Measurements from ENCODE around the gene ASB10.

ASB10 gene

GRCh38 chr7:151211155-151211772 is 24.2 kb upstream of the ASB10 start:
- in situ Hi-C loops (cut with HindIII; ENCODE audit: low sequenced_read_pairs): no loop called here

- in situ Hi-C loops (cut with HindIII; ENCODE audit: low sequenced_read_pairs): no loop called here
Measured at GRCh38 chr7:151210087-151210854, 23.2 kb upstream of the ASB10 start, which contains the start of gene H2BK1. Gene H2BK1 (minus strand): TSS chr7:151210488. CDS start chr7:151210318, 170 bp downstream.

GRCh38 chr7:151209588-151209987 is 22.5 kb upstream of the ASB10 start:
- in situ Hi-C loops (cut with HindIII; ENCODE audit: low sequenced_read_pairs): loop anchor here (5.0 kb wide), 1 partner anchor 42 kb away; the partner anchor contains the start of gene GBX1

GRCh38 chr7:151208253-151208862 is 21.3 kb upstream of the ASB10 start:
- in situ Hi-C loops (cut with HindIII; ENCODE audit: low sequenced_read_pairs): loop anchor here (5.0 kb wide), 1 partner anchor 41 kb away; the partner anchor contains the start of gene GBX1

- in situ Hi-C loops (cut with HindIII; ENCODE audit: low sequenced_read_pairs): loop anchor here (5.0 kb wide), 1 partner anchor 41 kb away; the partner anchor contains the start of gene GBX1
Measured at GRCh38 chr7:151207804-151208203, 20.8 kb upstream of the ASB10 start.

GRCh38 chr7:151207315-151207714 is 20.3 kb upstream of the ASB10 start:
- in situ Hi-C loops (cut with HindIII; ENCODE audit: low sequenced_read_pairs): loop anchor here (5.0 kb wide), 1 partner anchor 40 kb away; the partner anchor contains the start of gene GBX1

GRCh38 chr7:151206914-151207313 is 19.9 kb upstream of the ASB10 start:
- in situ Hi-C loops (cut with HindIII; ENCODE audit: low sequenced_read_pairs): loop anchor here (5.0 kb wide), 1 partner anchor 40 kb away; the partner anchor contains the start of gene GBX1

- in situ Hi-C loops (cut with HindIII; ENCODE audit: low sequenced_read_pairs): loop anchor here (5.0 kb wide), 1 partner anchor 38 kb away; the partner anchor contains the start of gene GBX1
Measured at GRCh38 chr7:151205730-151206129, 18.7 kb upstream of the ASB10 start.

- in situ Hi-C loops (cut with HindIII; ENCODE audit: low sequenced_read_pairs): loop anchor here (5.0 kb wide), 1 partner anchor 37 kb away; the partner anchor contains the start of gene GBX1
Measured at GRCh38 chr7:151204383-151205032, 17.5 kb upstream of the ASB10 start.

- in situ Hi-C loops (cut with HindIII; ENCODE audit: low sequenced_read_pairs): no loop called here
Measured at GRCh38 chr7:151202836-151203235, 15.8 kb upstream of the ASB10 start.

- in situ Hi-C loops (cut with HindIII; ENCODE audit: low sequenced_read_pairs): no loop called here
Measured at GRCh38 chr7:151201751-151202150, 14.7 kb upstream of the ASB10 start.

- in situ Hi-C loops (cut with HindIII; ENCODE audit: low sequenced_read_pairs): no loop called here
Measured at GRCh38 chr7:151201344-151201743, 14.3 kb upstream of the ASB10 start.

GRCh38 chr7:151198945-151199848 is 12.1 kb upstream of the ASB10 start:
- in situ Hi-C loops (cut with HindIII; ENCODE audit: low sequenced_read_pairs): no loop called here

GRCh38 chr7:151197932-151198331 is 10.9 kb upstream of the ASB10 start:
- in situ Hi-C loops (cut with HindIII; ENCODE audit: low sequenced_read_pairs): no loop called here

- in situ Hi-C loops (cut with HindIII; ENCODE audit: low sequenced_read_pairs): no loop called here
Measured at GRCh38 chr7:151195616-151196450, 8.8 kb upstream of the ASB10 start.

- in situ Hi-C loops (cut with HindIII; ENCODE audit: low sequenced_read_pairs): no loop called here
Measured at GRCh38 chr7:151194188-151194587, 7.1 kb upstream of the ASB10 start.

- in situ Hi-C loops (cut with HindIII; ENCODE audit: low sequenced_read_pairs): no loop called here
Measured at GRCh38 chr7:151193203-151193978, 6.3 kb upstream of the ASB10 start.

GRCh38 chr7:151192002-151192539 is 5.0 kb upstream of the ASB10 start:
- in situ Hi-C loops (cut with HindIII; ENCODE audit: low sequenced_read_pairs): no loop called here
